ENCODE measurements around the gene GLG1.
"Not testable (repeated sequence)": the region's sequence is repeated elsewhere in the genome, so short reads cannot be mapped to it uniquely, and the experiment has no call there.

GLG1 gene

GRCh38 chr16:74574146-74574545 is 32.8 kb downstream of the GLG1 start:
- no peak for DNase-seq

- no peak for DNase-seq
Observed at GRCh38 chr16:74573622-74574021, 33.3 kb downstream of the GLG1 start.

GRCh38 chr16:74570412-74571301 is 36.3 kb downstream of the GLG1 start:
- no peak for DNase-seq

GRCh38 chr16:74568961-74569631 is 37.8 kb downstream of the GLG1 start:
- DNase-seq = no peak

- no peak for DNase-seq
Observed at GRCh38 chr16:74567901-74568300, 39.0 kb downstream of the GLG1 start.

GRCh38 chr16:74565378-74565777 is 41.5 kb downstream of the GLG1 start:
- DNase-seq = no peak

- no peak for DNase-seq
Observed at GRCh38 chr16:74564451-74564984, 42.4 kb downstream of the GLG1 start.

GRCh38 chr16:74563828-74564263 is 43.1 kb downstream of the GLG1 start:
- DNase-seq = peak; percentile 28

- DNase-seq = no peak
Observed at GRCh38 chr16:74562117-74562516, 44.8 kb downstream of the GLG1 start.

- no peak for DNase-seq
Observed at GRCh38 chr16:74561626-74562025, 45.3 kb downstream of the GLG1 start.

- DNase-seq = no peak
Observed at GRCh38 chr16:74560912-74561311, 46.0 kb downstream of the GLG1 start.

- no peak for DNase-seq
Observed at GRCh38 chr16:74558873-74559272, 48.0 kb downstream of the GLG1 start.

GRCh38 chr16:74557275-74557674 is 49.6 kb downstream of the GLG1 start:
- DNase-seq = no peak

GRCh38 chr16:74556375-74556922 is 50.5 kb downstream of the GLG1 start:
- DNase-seq = no peak

GRCh38 chr16:74552357-74552756 is 54.6 kb downstream of the GLG1 start:
- not testable (repeated sequence) for DNase-seq

GRCh38 chr16:74550227-74551019 is 56.5 kb downstream of the GLG1 start:
- not testable (repeated sequence) for DNase-seq

GRCh38 chr16:74546112-74546511 is 60.8 kb downstream of the GLG1 start:
- not testable (repeated sequence) for DNase-seq

- not testable (repeated sequence) for DNase-seq
Observed at GRCh38 chr16:74542911-74543578, 63.9 kb downstream of the GLG1 start.

- DNase-seq = not testable (repeated sequence)
Observed at GRCh38 chr16:74540663-74541062, 66.3 kb downstream of the GLG1 start.

GRCh38 chr16:74538801-74539200 is 68.1 kb downstream of the GLG1 start:
- DNase-seq = not testable (repeated sequence)

- DNase-seq = not testable (repeated sequence)
Observed at GRCh38 chr16:74537746-74538145, 69.2 kb downstream of the GLG1 start.

- not testable (repeated sequence) for DNase-seq
Observed at GRCh38 chr16:74534650-74535049, 72.3 kb downstream of the GLG1 start.

Measured in femur (tissue), 1 donor.